RWPE1 (cell line): ENCODE measurements around the gene SYNPO.
A peak's percentile ranks its signal among the peaks of the same experiment; 100 is the strongest.

Experiments used
- CTCF ChIA-PET: fragments of 350-600 bp; sonication (Branson Sonifier 250); formaldehyde crosslinking; extraction: SDS; loops from one replicate; lab custom pipeline; 2021; lab: Yijun Ruan, JAX
- POLR2A ChIA-PET: fragments of 400-600 bp; formaldehyde crosslinking; extraction: SDS; loops from one replicate; lab custom pipeline; 2020; ENCODE audit warnings: antibody characterized with exemption; ENCODE audit not compliant: low non-redundant PET; lab: Yijun Ruan, JAX
- DNase-seq: peaks from one replicate; pipeline ENCODE4 v3.0.0; 2012; ENCODE audit warnings: low spot score
- H3K27ac ChIP-seq: fragments of 450-650 bp; 2 replicates; pipeline ENCODE4 v1.5.1; 2017
- CTCF ChIP-seq: fragments of 450-650 bp; conservative IDR thresholded peaks from 2 replicates; pipeline ENCODE4 v1.5.1; 2017; ENCODE audit warnings: low read depth, mild to moderate bottlenecking

SYNPO gene

DNA sequence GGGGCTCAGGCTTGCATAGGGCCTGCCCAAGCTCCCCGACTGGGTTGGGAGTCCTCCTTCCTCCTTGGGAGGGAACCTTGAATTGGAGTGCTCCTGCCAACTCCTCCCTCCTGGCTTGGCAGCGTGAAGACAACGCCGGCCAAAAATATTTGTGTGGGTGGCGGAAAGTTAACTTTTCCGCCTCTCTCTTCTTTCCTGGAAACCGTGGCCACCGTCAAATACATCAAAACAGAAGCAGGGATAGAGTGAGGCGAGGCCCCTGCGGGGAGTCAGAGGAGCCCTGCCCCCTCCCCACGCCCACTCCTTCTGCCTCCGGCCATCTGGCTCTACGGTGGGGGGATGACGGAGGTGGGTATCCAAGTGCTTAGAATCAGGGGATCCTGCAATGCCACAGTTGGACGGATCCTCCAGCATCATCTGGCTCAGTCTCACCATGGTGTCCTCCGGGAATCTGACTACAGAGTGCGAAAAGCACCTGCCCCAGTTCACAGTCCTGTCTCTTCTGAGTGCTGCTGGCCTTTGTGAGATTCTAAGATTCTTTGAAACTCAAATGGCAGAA, 25.2 kb upstream of the SYNPO start:
- H3K27ac ChIP-seq, result peak overlapping the region; percentile 46
- POLR2A ChIA-PET, result no interaction called here
- no peak for TF ChIP-seq CTCF
- CTCF ChIA-PET, result interaction anchor here (0.5 to 1.1 kb wide), 3 partner anchors 36 to 153 kb away, joined by 3 to 4 read pairs (median 4); no protein-coding TSS in a partner anchor
- DNase-seq, result no peak

DNA sequence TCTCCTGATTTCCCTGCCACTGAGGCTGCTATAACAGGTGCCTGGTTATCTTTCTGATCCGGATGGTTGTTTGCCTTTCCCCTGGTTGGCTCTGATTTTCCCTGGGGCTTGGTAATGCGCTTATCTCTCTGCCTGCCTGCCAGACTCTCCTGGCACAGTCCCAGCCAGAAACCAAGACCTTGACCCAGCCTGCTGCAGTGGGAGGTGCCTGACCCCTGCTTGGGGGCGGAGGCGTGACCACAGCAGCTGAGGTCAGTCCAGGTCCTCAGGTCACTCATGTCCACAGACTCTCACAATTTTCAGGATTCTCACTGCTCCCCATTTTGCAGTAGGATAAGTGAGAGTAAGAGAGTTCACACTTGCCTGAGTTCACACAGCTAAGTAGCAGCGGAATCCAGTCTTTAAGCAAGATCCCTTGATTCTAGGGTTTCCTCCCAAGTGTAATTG, 24.4 kb upstream of the SYNPO start:
- CTCF ChIA-PET, result interaction anchor here (0.9 to 1.0 kb wide), 2 partner anchors 10 to 85 kb away, joined by 4 read pairs; partner anchors contain the start of gene RBM22
- POLR2A ChIA-PET, result no interaction called here
- no peak for DNase-seq
- TF ChIP-seq CTCF, result no peak
- H3K27ac ChIP-seq, result no peak overlapping the region; the same call in 1 of the 2 replicates

- POLR2A ChIA-PET, result no interaction called here
- no peak overlapping the region for H3K27ac ChIP-seq
- CTCF ChIA-PET, result interaction anchor here (0.9 to 1.0 kb wide), 2 partner anchors 10 to 84 kb away, joined by 4 read pairs; partner anchors contain the start of gene RBM22
- TF ChIP-seq CTCF, result no peak
- no peak for DNase-seq
Measured at GRCh38 chr5:150616506-150616905, 24.0 kb upstream of the SYNPO start.

DNA sequence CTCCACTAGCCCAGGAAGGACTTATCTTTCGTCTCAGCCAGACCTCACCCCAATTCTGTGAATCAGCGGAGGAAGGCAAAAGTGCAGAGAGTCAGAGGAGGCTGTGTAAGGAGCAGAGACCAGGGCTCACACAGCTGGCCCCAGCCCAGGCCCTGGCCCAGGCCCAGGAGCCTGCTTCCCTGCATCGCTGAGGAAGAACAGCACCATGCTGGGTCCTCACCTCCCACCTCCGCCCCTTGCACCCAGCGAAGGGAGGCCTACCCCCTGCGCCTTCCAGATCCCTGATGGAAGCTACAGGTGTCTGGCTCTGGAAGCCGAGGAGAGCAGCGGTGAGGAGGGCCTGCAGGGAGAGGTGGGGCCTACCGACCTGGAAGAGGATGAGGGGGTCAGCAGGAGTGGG, 22.3 kb upstream of the SYNPO start:
- POLR2A ChIA-PET, result no interaction called here
- CTCF ChIA-PET, result interaction anchor here (0.7 kb wide), 1 partner anchor 283 kb away, joined by 3 read pairs; no protein-coding TSS in a partner anchor
- H3K27ac ChIP-seq, result no peak overlapping the region

DNA sequence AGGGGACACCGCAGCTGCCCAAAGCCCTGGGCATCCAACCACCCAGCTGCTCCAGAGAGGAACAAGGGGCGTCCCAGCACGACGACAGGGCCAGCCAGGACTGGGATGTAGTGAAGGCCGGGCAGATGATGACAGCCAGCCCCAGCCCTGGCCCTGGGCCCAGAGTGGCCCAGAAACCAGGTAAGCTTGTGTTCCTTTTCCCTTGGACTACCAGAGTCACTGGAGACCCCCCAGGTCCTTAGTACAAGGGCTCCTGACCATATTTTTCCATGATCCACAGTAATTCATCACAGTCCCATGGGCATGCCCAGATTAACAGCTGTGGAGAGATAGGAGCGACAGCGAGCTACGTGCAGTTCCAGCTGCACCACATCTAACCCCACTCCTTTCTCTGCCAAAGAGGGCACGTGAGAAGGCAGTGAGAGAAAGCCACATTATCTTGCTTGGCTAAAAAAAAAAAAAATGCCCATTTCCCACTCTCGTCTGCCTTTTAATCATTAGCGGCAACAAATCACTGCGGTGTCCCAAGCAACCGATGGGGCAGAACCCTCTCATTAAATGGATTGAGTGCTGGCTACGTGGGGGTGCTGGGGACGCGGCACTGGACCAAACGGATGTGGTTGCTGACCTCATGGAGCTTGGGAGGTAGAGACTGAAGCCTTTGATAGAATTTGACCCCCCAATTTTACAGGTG, 21.7 kb upstream of the SYNPO start:
- H3K27ac ChIP-seq, result no peak overlapping the region
- ChIA-PET POLR2A (no interaction called here), CTCF (interaction anchor here (0.7 kb wide), 1 partner anchor 284 kb away, joined by 3 read pairs; no protein-coding TSS in a partner anchor)
- TF ChIP-seq CTCF, result no peak
- no peak for DNase-seq

More for the DNA sequence above, 22.3 kb upstream of the SYNPO start:
- DNase-seq, result no peak
- no peak for TF ChIP-seq CTCF

- no peak for DNase-seq
- no peak overlapping the region for H3K27ac ChIP-seq
- CTCF ChIA-PET, result interaction anchor here (0.6 to 1.1 kb wide), 2 partner anchors 18 to 25 kb away, joined by 3 to 4 read pairs; no protein-coding TSS in a partner anchor
- TF ChIP-seq CTCF, result no peak
- POLR2A ChIA-PET, result no interaction called here
Measured at GRCh38 chr5:150619359-150620230, 20.9 kb upstream of the SYNPO start.
